Neural cell (in vitro differentiated cells): ENCODE results near the gene RFX3.

ENCODE experiments used
- EP300 ChIP-seq: fragments of 450-650 bp; conservative IDR thresholded peaks from 2 replicates; pipeline ENCODE4 v1.6.1; 2014; ENCODE audit warnings: antibody characterized with exemption, mild to moderate bottlenecking, moderate library complexity; ENCODE audit not compliant: poor library complexity, severe bottlenecking
- EZH2 ChIP-seq: fragments of 200-600, 300-800 bp; shearing (Covaris generic), sonication (generic); IDR thresholded peaks from 2 replicates; pipeline ENCODE4 v1.6.1; 2014; ENCODE audit warnings: antibody characterized with exemption, low read length, borderline replicate concordance, mild to moderate bottlenecking; ENCODE audit not compliant: insufficient read depth, poor library complexity, severe bottlenecking

DNA sequence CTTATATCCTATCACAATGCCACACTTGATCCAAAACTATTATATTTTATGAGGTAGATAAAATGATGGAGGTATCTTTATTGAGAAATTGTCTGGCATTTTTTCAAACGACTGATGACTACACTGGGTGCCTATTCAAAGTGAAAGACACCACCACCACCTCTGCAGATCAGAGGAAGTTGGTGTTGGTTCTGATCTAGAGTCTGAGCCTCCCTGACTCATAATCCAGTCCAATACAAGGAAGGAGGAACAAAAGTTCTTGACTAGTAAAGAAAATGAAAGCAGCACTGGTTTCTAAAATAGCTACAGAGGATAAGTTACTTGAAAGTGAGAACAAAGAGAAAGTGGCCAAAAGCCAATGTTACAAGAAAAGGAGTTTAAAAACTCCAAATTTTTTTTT, 139.9 kb downstream of the RFX3 start:
- no peak for TF ChIP-seq EZH2
- no peak for TF ChIP-seq EP300
